Kidney capillary endothelial cell (primary cell): ENCODE data around the gene TLK2.

Experiments
- DNase-seq: peaks from one replicate; pipeline ENCODE4 v3.0.0-alpha.2; 2018; ENCODE audit warnings: low spot score

The TLK2 gene

DNA sequence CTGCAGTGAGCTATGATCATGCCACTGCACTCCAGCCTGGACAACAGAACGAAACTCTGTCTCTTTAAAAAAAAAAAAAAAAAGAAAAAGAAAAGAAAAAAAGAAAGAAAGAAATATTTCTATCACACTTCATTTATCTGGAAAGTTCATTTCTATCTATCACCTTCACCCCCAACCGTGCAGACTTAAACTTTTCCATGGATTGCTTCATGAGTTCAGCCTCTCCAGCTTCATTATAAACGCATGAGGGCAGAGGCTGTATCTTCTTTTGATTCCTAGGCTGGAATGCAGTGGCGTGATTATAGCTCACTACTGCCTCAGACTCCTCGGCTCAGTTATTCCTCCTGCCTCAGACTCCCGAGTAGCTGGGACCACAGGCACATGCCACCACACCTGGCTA, 177.0 kb downstream of the TLK2 start:
- no peak for DNase-seq

DNA sequence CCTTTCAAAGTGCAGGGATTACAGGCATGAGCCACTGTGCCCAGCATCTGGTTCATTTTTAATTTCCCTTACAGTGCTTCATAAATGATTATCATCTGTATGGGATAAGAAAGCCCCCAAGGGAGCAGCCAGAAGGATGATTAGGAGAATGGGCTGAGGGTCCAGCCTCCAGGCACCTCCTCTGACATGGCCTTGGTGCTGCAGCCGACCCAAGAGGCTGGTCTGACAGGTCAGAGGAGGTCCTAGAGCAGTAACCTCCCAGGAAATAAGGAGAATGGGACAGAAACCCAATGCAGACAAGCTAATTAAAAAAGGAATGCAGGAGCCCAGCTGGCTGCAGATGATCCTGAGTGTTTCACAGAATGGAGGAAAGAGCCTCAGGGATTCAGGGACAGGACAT, 177.8 kb downstream of the TLK2 start:
- no peak for DNase-seq

GRCh38 chr17:62657145-62657665, 178.6 kb downstream of the TLK2 start:
- no peak for DNase-seq

GRCh38 chr17:62657690-62658089, 179.1 kb downstream of the TLK2 start:
- DNase-seq: no peak

DNA sequence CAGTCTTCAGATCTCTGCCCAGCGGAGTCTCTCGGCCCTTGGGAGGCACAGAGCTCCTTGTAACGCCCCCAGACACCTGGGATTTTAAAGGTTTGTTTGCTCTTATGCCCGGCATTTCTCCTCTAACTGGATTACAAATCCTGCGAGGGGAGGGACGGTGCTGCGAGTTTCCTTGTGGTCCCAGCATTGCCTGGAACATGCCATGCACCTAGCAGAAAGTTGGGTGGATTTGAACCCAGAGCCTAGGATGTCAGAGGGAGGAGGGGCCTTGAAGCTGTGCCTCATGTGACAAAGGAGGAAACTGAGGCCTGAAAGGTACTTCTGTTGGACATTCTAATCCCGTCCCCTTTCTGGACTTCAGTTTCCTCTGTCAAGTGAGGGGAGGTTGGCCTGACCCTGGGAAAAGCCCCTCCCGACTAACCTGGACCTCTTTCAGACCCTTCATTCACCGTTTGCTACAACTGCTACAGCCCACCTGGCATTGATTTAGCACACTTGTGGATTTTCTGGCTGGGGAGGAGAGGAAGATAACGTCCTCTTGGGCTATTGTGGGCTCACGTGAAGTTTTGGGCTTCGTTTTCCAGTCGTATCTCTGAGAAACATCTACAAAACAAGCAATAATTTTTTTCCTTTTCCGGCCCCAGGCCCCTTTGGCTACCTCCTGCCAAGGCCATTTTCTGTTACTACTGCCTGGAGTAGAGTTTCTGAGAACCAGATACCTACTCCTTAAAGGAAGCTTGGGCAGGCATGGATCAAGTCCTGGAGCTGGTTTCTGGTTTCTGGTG, 179.7 kb downstream of the TLK2 start:
- DNase-seq: no peak

DNA sequence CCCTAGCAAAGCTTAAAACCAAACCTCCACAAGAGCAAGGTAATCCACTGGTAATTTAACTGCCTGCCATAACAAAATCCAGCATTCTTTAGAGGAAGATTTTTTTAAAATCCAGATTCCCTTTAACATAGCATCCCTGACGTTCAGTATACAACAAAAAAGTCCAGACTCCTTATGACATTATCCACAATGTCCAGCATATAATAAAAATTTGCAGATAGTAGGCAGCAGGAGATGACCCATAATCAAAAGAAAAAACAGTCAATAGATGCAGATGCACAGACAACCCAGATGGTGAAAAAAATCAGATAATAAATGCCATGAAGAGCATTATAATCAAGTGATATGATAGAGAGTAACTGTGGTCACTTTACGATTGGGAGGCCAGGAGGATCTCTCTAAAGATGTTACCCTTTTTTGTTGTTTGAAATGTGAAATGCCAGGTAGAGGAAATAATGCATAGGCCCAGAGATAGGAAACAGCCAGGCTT, 182.0 kb downstream of the TLK2 start:
- DNase-seq: no peak

DNA sequence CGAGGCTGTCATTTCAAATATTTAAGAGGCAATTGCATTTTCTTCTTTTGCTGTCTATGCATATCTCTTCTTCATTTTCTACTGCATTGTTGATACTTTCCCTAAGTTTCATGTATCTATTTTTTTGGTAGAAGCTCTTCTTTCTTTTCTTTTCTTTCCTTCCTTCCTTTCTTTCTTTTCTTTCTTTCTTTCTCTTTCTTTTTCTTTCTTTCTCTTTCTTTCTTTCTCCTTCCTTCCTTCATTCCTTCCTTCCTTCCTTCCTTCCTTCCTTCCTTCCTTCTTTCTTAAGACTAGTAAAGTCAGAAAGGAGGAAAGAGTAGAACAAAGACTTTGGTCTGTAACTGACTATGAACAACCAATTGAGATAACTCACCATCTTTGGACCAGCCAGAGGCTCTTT, 182.7 kb downstream of the TLK2 start:
- no peak for DNase-seq

DNA sequence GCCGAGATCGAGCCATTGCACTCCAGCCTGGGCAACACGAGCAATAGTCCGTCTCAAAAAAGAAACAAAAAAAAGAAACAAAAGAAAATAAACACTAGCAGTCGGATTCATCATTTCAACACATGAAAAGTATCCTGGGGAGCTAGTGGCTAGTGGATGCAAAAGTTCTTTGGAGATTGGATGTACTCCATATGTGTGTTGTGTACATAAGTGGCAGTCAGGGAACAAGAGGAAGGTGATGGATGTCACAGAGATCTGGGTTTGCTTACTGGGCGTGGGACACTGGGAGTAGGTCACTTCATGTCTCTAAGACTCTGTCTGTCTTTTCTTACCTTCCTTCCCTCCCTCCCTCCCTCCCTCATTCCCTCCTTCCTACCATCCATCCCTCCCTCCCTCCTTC, 184.2 kb downstream of the TLK2 start:
- no peak for DNase-seq
